GM19099 (cell line): ENCODE measurements around the gene MPP7.

Source experiments
- POLR2A ChIP-seq: IDR thresholded peaks from 3 replicates; pipeline ENCODE4 v1.6.1; 2011; ENCODE audit warnings: low read depth; ENCODE audit not compliant: insufficient read length; ENCODE audit errors: extremely low read depth

MPP7 gene

GRCh38 chr10:28302638-28303488, at the start of gene MPP7:
Gene MPP7, minus strand, starts transcription at chr10:28303064. Its CDS starts 64,460 bp downstream, at chr10:28238604.
- TF ChIP-seq POLR2A, result no peak

GRCh38 chr10:28349892-28350291, 47.0 kb upstream of the MPP7 start:
- no peak for TF ChIP-seq POLR2A

- TF ChIP-seq POLR2A, result no peak
Measured at GRCh38 chr10:28343987-28344895, 41.4 kb upstream of the MPP7 start.

GRCh38 chr10:28343252-28343651, 40.4 kb upstream of the MPP7 start:
- no peak for TF ChIP-seq POLR2A

- TF ChIP-seq POLR2A, result no peak
Measured at GRCh38 chr10:28332726-28333125, 29.9 kb upstream of the MPP7 start.

- no peak for TF ChIP-seq POLR2A
Measured at GRCh38 chr10:28331841-28332240, 29.0 kb upstream of the MPP7 start.

GRCh38 chr10:28331066-28331465, 28.2 kb upstream of the MPP7 start:
- no peak for TF ChIP-seq POLR2A

- no peak for TF ChIP-seq POLR2A
Measured at GRCh38 chr10:28328346-28328745, 25.5 kb upstream of the MPP7 start.

- no peak for TF ChIP-seq POLR2A
Measured at GRCh38 chr10:28327491-28327880, 24.6 kb upstream of the MPP7 start.

GRCh38 chr10:28326516-28327490, 23.9 kb upstream of the MPP7 start:
- TF ChIP-seq POLR2A, result no peak

GRCh38 chr10:28320799-28321198, 17.9 kb upstream of the MPP7 start:
- no peak for TF ChIP-seq POLR2A

GRCh38 chr10:28320090-28320489, 17.2 kb upstream of the MPP7 start:
- TF ChIP-seq POLR2A, result no peak

- TF ChIP-seq POLR2A, result no peak
Measured at GRCh38 chr10:28318626-28319025, 15.8 kb upstream of the MPP7 start.

GRCh38 chr10:28317760-28318159, 14.9 kb upstream of the MPP7 start:
- no peak for TF ChIP-seq POLR2A
